Urothelium cell line (cell line): ENCODE data around the gene SCNN1G.
"Not testable (repeated sequence)": the region's sequence is repeated elsewhere in the genome, so short reads cannot be mapped to it uniquely, and the experiment has no call there.

ENCODE experiments used
- DNase-seq: peaks from one replicate; pipeline ENCODE4 v3.0.0; 2011; ENCODE audit warnings: low spot score, mixed read lengths
- FAIRE-seq: peaks from 2 replicates; lab custom pipeline; 2011; peaks lifted over from hg19 to GRCh38; lab: Jason Lieb, UNC

SCNN1G gene

GRCh38 chr16:23248261-23249194 lies 66.0 kb downstream of the SCNN1G start:
- DNase-seq (no peak), FAIRE-seq (no peak)

- DNase-seq: no peak
- no peak for FAIRE-seq
Measured at GRCh38 chr16:23249830-23250229, 67.3 kb downstream of the SCNN1G start.

- no peak for DNase-seq
- no peak for FAIRE-seq
Measured at GRCh38 chr16:23252310-23252709, 69.8 kb downstream of the SCNN1G start.

GRCh38 chr16:23253650-23254049 lies 71.1 kb downstream of the SCNN1G start:
- not testable (repeated sequence) for DNase-seq, FAIRE-seq

- FAIRE-seq (no peak), DNase-seq (peak; percentile 82)
Measured at GRCh38 chr16:23254338-23254737, 71.8 kb downstream of the SCNN1G start.

GRCh38 chr16:23255000-23255399 lies 72.5 kb downstream of the SCNN1G start:
- DNase-seq (no peak), FAIRE-seq (no peak)

GRCh38 chr16:23256440-23256839 lies 73.9 kb downstream of the SCNN1G start:
- DNase-seq: no peak
- no peak for FAIRE-seq

GRCh38 chr16:23257682-23258081 lies 75.1 kb downstream of the SCNN1G start:
- DNase-seq (no peak), FAIRE-seq (no peak)

- DNase-seq (no peak), FAIRE-seq (no peak)
Measured at GRCh38 chr16:23258919-23259237, 76.3 kb downstream of the SCNN1G start.
